Measurements from ENCODE around the gene ARL6IP1.
A peak's percentile ranks its signal among the peaks of the same experiment; 100 is the strongest.
"Not testable (repeated sequence)": the region's sequence is repeated elsewhere in the genome, so short reads cannot be mapped to it uniquely, and the experiment has no call there.

ARL6IP1 gene

DNA sequence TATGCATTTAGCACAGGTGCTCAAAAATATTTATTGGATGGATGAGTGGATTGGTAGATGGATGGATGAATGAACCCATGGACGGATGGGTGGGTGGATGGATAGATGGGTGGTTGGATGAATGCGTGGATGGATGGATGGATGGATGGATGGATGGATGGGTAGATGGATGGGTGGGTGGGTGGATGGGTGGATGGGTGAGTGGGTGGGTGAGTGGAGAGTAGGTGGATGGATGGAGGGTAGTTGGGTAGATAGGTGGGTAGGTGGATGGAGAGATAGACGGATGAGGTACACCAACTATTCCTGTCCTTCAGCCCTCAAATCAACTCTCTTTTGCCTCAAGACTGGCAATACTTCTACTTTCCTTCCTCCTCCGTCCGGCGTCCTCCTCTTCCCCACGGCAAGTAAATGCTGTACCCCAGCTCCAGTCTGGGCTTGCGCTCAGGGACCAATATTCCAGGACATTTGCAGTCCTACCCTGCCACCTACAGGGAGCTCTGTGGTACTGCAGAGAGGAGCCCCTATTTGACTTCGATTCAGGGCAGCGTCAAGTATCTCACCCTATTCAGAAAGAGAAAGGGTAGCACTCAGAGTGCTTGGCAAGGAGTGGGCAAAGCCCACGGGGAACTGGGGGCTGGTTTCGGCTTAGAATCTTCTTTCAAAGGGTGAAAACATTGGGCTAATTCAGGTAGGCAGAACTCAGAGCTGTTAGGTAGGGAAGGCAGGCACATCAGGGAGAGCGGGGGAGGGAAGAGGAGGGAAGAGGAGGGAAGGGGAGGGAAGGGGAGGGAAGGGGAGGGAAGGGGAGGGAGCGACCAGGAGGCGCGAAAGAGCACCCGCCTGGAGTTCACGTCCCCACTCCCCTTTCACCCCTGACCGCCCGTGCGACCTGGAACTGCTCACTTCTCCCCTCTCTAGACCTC lies 41.5 kb downstream of the ARL6IP1 start:
- DNase-seq (ENCODE audit: low read depth): peak; percentile 39

DNA sequence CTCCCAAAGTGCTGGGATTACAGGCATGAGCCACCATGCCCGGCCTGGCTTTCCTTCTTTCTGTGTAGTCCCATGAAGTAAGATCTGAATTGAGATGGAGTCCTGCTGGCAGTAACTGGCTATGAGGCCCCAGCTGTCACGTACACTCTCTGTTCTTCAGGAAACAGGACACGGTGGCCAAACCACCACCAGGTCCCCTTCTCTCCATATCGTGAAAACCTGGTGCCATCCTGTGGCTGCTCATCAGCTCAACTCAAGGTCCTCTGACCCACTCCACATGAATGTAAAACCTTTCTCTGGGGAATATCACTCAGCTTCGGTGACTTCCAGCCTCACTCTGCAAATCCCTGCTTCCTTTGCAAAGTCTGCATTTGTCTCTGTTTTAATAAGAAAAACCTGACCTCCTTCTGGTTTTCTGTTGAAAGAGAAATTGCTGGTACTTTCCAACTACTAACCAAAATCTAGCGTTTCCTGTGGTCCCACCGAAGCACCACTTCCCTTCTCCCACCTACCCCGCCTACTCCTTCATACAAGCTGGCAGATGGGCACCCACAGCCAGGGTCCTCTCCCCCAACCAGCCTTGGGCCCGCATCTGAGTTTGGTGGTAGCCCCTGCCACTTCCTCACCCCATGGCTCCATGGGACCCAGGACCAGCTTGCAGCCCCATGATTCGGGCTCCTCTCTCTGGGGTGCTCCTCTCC lies 43.2 kb downstream of the ARL6IP1 start:
- not testable (repeated sequence) for DNase-seq (ENCODE audit: low read depth)

DNA sequence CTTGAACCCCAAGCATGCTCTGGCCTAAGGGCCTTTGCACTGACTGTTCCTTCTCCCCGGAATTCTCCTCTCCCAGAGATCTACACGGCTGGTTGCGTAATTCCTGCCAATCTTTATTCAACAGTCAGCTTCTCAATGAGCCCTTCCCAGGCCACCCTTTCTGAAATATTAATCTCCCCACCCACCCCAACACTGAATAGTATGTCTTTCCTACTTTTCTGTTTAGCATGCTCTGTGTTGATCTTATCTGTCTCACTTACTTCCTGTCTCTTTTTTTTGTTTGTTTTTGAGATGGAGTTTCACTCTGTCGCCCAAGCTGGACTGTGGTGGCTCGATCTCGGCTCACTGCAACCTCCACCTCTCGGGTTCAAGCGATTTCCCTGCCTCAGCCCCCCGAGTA lies 44.7 kb downstream of the ARL6IP1 start:
- DNase-seq (ENCODE audit: low read depth): not testable (repeated sequence)

DNA sequence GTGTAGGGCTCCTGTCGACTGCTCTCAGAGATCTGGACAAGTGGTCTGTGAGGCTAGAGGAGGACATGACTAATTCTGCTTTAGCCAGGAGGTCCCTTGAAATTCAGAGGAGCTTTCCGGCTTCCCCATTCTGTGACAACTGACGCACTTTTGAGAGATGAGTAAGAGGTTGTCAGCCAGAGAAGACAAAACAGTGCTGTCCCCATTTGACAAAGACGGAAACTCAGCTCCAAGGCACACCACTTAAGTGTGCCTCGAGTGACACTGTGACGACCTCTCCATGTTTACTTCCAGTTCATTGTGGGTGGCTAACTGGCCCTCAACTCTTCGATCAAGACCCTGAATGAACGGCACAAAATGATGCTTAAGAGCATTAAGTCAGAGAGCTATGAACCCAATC lies 58.5 kb downstream of the ARL6IP1 start:
- not testable (repeated sequence) for DNase-seq (ENCODE audit: low read depth)

Measured in activated T-cell treated with anti-CD3 and anti-CD28 coated beads for 24 hours (primary cell).